RPMI8226 (cell line): ENCODE results near the gene TICRR.
"Not testable (repeated sequence)": the region's sequence is repeated elsewhere in the genome, so short reads cannot be mapped to it uniquely, and the experiment has no call there.

Source experiments
- DNase-seq: peaks from one replicate; pipeline ENCODE4 v3.0.0-alpha.2; 2015

Gene TICRR

GRCh38 chr15:89575146-89575655, at the start of gene TICRR:
Gene TICRR (plus strand): TSS chr15:89575469. CDS start chr15:89575587, 118 bp downstream.
- DNase-seq: peak; percentile 100

GRCh38 chr15:89526181-89526580, 49.1 kb upstream of the TICRR start:
- no peak for DNase-seq

GRCh38 chr15:89526601-89527441, 48.4 kb upstream of the TICRR start:
- no peak for DNase-seq

GRCh38 chr15:89528757-89529352, 46.4 kb upstream of the TICRR start:
- no peak for DNase-seq

GRCh38 chr15:89530976-89531375, 44.3 kb upstream of the TICRR start:
- no peak for DNase-seq

- DNase-seq: no peak
Observed at GRCh38 chr15:89531796-89532537, 43.3 kb upstream of the TICRR start.

GRCh38 chr15:89533861-89534544, 41.3 kb upstream of the TICRR start:
- no peak for DNase-seq

GRCh38 chr15:89539027-89539426, 36.2 kb upstream of the TICRR start:
- no peak for DNase-seq

GRCh38 chr15:89542369-89542768, 32.9 kb upstream of the TICRR start:
- DNase-seq: no peak

- peak; percentile 26 for DNase-seq
Observed at GRCh38 chr15:89543389-89543788, 31.9 kb upstream of the TICRR start.

GRCh38 chr15:89549138-89549537, 26.1 kb upstream of the TICRR start:
- not testable (repeated sequence) for DNase-seq

- no peak for DNase-seq
Observed at GRCh38 chr15:89550427-89550826, 24.8 kb upstream of the TICRR start.

GRCh38 chr15:89551550-89551949, 23.7 kb upstream of the TICRR start:
- no peak for DNase-seq

- no peak for DNase-seq
Observed at GRCh38 chr15:89553632-89554031, 21.6 kb upstream of the TICRR start.

- no peak for DNase-seq
Observed at GRCh38 chr15:89554247-89554646, 21.0 kb upstream of the TICRR start.

GRCh38 chr15:89555768-89556167, 19.5 kb upstream of the TICRR start:
- no peak for DNase-seq

GRCh38 chr15:89556413-89557262, 18.6 kb upstream of the TICRR start:
- peak; percentile 76 for DNase-seq

- no peak for DNase-seq
Observed at GRCh38 chr15:89559769-89560264, 15.5 kb upstream of the TICRR start.

GRCh38 chr15:89566181-89566580, 9.1 kb upstream of the TICRR start:
- no peak for DNase-seq

- no peak for DNase-seq
Observed at GRCh38 chr15:89566621-89567294, 8.5 kb upstream of the TICRR start.

GRCh38 chr15:89569090-89569745, 6.1 kb upstream of the TICRR start:
- no peak for DNase-seq
